ENCODE results near the gene PWWP2B. TPM values are rescaled to one million over a fixed set of nuclear protein-coding genes. Genes with fewer than 3 reads are reported as not detected.
A peak's percentile ranks its signal among the peaks of the same experiment; 100 is the strongest.

Gene PWWP2B
- total RNA-seq (2014; rRNA removed; shearing (Covaris generic)), result 8.6 and 12.8 TPM in 2 replicates
- polyA plus RNA-seq (2016; fragmentation: Nextera tagmentation; extraction: Ambion mirVana), result 2.2 and 2.3 TPM in 2 replicates
- long read RNA-seq, partial matches to known transcripts, result 0 of 3 reads
- long read RNA-seq, other reads (novel, unspliced or antisense), result 3 of 3 reads

- Histone ChIP-seq H3K79me2 (replicated peaks; ENCODE audit: insufficient read depth) (no peaks in the 10 kb centered on the region), H3F3A (replicated peaks; ENCODE audit: low read depth) (no peaks in the 10 kb centered on the region), H3K4me1 (ENCODE audit: insufficient read depth) (peaks cover 7% of the 10 kb centered on the region; the same call in 1 of the 2 replicates), H2AFZ (peak within 1 kb of the TSS; percentile 32; the same call in 1 of the 2 replicates), H3K4me3 (peak within 1 kb of the TSS; percentile 61), H3K36me3 (ENCODE audit: insufficient read depth) (no peaks in the 10 kb centered on the region), H3K4me2 (peak within 1 kb of the TSS; percentile 85), H3K27ac (ENCODE audit: low read depth) (no peak within 1 kb of the TSS), H3K9me2 (ENCODE audit: insufficient read depth) (peaks cover 11% of the 10 kb centered on the region), H3K27me3 (ENCODE audit: insufficient read depth) (peaks cover 6% of the 10 kb centered on the region; the same call in 1 of the 2 replicates), H4K20me1 (replicated peaks; ENCODE audit: insufficient read depth) (no peaks in the 10 kb centered on the region)
- H3K9me3 Mint-ChIP-seq, result peaks cover 4% of the 10 kb centered on the region; the same call in 1 of the 3 replicates
- H3K4me1 Mint-ChIP-seq, result peaks cover 21% of the 10 kb centered on the region
- TF ChIP-seq ETS1 (IDR thresholded peaks at IDR 0.05) (no peak), STAT1 (IDR thresholded peaks at IDR 0.05; ENCODE audit: unreplicated experiment) (no peak), ZNF462 (CRISPR knock-in tag; IDR thresholded peaks at IDR 0.05) (no peak), EZH2phosphoT487 (IDR thresholded peaks at IDR 0.05; ENCODE audit: unreplicated experiment) (no peak), ZNF331 (CRISPR knock-in tag; IDR thresholded peaks at IDR 0.05; ENCODE audit: low read depth) (no peak), POLR2AphosphoS5 (IDR thresholded peaks at IDR 0.05; ENCODE audit: low read depth) (no peak), REST (IDR thresholded peaks at IDR 0.05; ENCODE audit: unreplicated experiment) (no peak), ZNF114 (CRISPR knock-in tag; IDR thresholded peaks at IDR 0.05) (no peak), EZH2 (IDR thresholded peaks at IDR 0.05; ENCODE audit: low read depth, unreplicated experiment) (no peak), CREB1 (CRISPR knock-in tag; IDR thresholded peaks at IDR 0.05; ENCODE audit: low read depth) (no peak)
- DNase-seq (ENCODE audit: low spot score), result no peak
- H3K27me3 Mint-ChIP-seq (ENCODE audit: insufficient read depth, low read depth, poor library complexity), result peaks cover 7% of the 10 kb centered on the region
- ATAC-seq, result no peak
- H3K27ac Mint-ChIP-seq, result 0 out of 2 replicates have a peak within 1 kb of the TSS, but pooled peaks have one; percentile 56
- H3K36me3 Mint-ChIP-seq (ENCODE audit: low read depth), result peaks cover 3% of the 10 kb centered on the region; the same call in 1 of the 3 replicates
- peak within 1 kb of the TSS; percentile 84 for H3K4me3 Mint-ChIP-seq
These were observed at the start of gene PWWP2B for GRCh38 chr10:132397036-132397541. Gene PWWP2B, plus strand, starts transcription at chr10:132397200. Its CDS starts 27 bp downstream, at chr10:132397227.
